B cell (primary cell): ENCODE measurements around the gene NEGR1. TPM values are rescaled to one million over a fixed set of nuclear protein-coding genes. Genes with fewer than 3 reads are reported as not detected.

ENCODE experiments used
- ATAC-seq: fragments of 200-7000 bp; cut with Tn5 transposase; one replicate; pipeline ENCODE4 v1.10.0; 2021; ENCODE audit warnings: low read depth, mild to moderate bottlenecking, moderate number of reproducible peaks, moderate library complexity
- CTCF ChIA-PET: fragments of 350-600 bp; sonication (Branson Sonifier 250); formaldehyde crosslinking; loops from one replicate; lab custom pipeline; 2021; ENCODE audit warnings: antibody characterized with exemption, inconsistent platforms; lab: Charles Lee
- POLR2A ChIA-PET: fragments of 350-600 bp; sonication (Branson Sonifier 250); formaldehyde crosslinking; loops from one replicate; lab custom pipeline; 2021; ENCODE audit warnings: antibody characterized with exemption; lab: Charles Lee
- DNase-seq: peaks from one replicate; pipeline ENCODE4 v3.0.0; 2013
- H2AFZ ChIP-seq: 2 replicates; pipeline ENCODE4 v1.6.1; 2012; ENCODE audit warnings: mild to moderate bottlenecking, low read depth, low read length; ENCODE audit not compliant: insufficient read depth, poor library complexity, severe bottlenecking
- H3K27ac ChIP-seq, 2 donors: 1 replicate in 1 of 2; 2 replicates in 1 of 2; pipeline ENCODE4 v1.5.1; 2012 to 2013; ENCODE audit warnings: low read length in 2 of 2, mild to moderate bottlenecking in 2 of 2, moderate library complexity in 1 of 2
- H3K27me3 ChIP-seq, 4 experiments: fragments of 200-600 bp in 1 of 4; sonication (generic) in 1 of 4; replicated peaks in 1 of 4; 1 replicate in 2 of 4; 2 replicates in 2 of 4; pipeline versions ENCODE4 v1.6.1 to v1.7.0; 2013 to 2016; ENCODE audit warnings: low read length in 3 of 4, mild to moderate bottlenecking in 2 of 4, mixed read lengths in 1 of 4, moderate library complexity in 1 of 4; ENCODE audit not compliant: insufficient read depth in 4 of 4, control insufficient read depth in 3 of 4; ENCODE audit errors: control extremely low read depth in 1 of 4
- H3K36me3 ChIP-seq, 2 experiments: replicated peaks in 1 of 2; 1 replicate in 1 of 2; 2 replicates in 1 of 2; pipeline versions ENCODE4 v1.6.1 to v1.7.1; 2013; ENCODE audit warnings: low read length in 1 of 2; ENCODE audit not compliant: insufficient read depth in 2 of 2, control insufficient read depth in 1 of 2; ENCODE audit errors: control extremely low read depth in 1 of 2, extremely low read depth in 1 of 2
- H3K4me1 ChIP-seq, 2 donors: fragments of 200-600 bp in 1 of 2; sonication (generic) in 1 of 2; 1 replicate in 1 of 2; 2 replicates in 1 of 2; pipeline versions ENCODE4 v1.5.1 to v1.6.1; 2013 to 2017; ENCODE audit warnings: low read length in 2 of 2; ENCODE audit not compliant: control insufficient read depth in 2 of 2, insufficient read depth in 2 of 2
- H3K4me2 ChIP-seq: replicated peaks from 2 replicates; pipeline ENCODE3; 2012; ENCODE audit warnings: mild to moderate bottlenecking, low read depth, low read length; ENCODE audit not compliant: poor library complexity, severe bottlenecking
- H3K4me3 ChIP-seq, 5 experiments: fragments of 200-600 bp in 1 of 5; sonication (generic) in 1 of 5; 1 replicate in 3 of 5; 2 replicates in 2 of 5; pipeline versions ENCODE4 v1.5.1 to v1.7.0; 2011 to 2016; ENCODE audit warnings: low read length in 4 of 5, mild to moderate bottlenecking in 4 of 5, low read depth in 2 of 5, control low read depth in 1 of 5, moderate library complexity in 1 of 5; ENCODE audit not compliant: insufficient read depth in 1 of 5; ENCODE audit errors: control extremely low read depth in 1 of 5, extremely low read depth in 1 of 5
- H3K79me2 ChIP-seq: fragments of 200-600 bp; sonication (generic); one replicate; pipeline ENCODE4 v1.6.0; 2016; ENCODE audit warnings: low read length; ENCODE audit not compliant: control insufficient read depth, insufficient read depth
- H3K9ac ChIP-seq: fragments of 200-600 bp; sonication (generic); 2 replicates; pipeline ENCODE4 v1.6.1; 2017; ENCODE audit warnings: mild to moderate bottlenecking, low read length, moderate library complexity
- H3K9me3 ChIP-seq, 3 donors: one replicate each; pipeline versions ENCODE4 v1.6.1 to v1.7.1; 2013; ENCODE audit warnings: low read length in 2 of 3; ENCODE audit not compliant: control insufficient read depth in 2 of 3, insufficient read depth in 1 of 3; ENCODE audit errors: control extremely low read depth in 1 of 3
- H4K20me1 ChIP-seq: 2 replicates; pipeline ENCODE4 v1.6.0; 2012; ENCODE audit warnings: mild to moderate bottlenecking, low read length; ENCODE audit not compliant: insufficient read depth, control insufficient read depth, poor library complexity, severe bottlenecking
- H3K27ac Mint-ChIP-seq: one replicate; pipeline ENCODE4 v1.8.0; 2021; ENCODE audit warnings: mixed read lengths
- H3K27me3 Mint-ChIP-seq: one replicate; pipeline ENCODE4 v1.8.0; 2021; ENCODE audit warnings: mixed read lengths
- H3K4me1 Mint-ChIP-seq: one replicate; pipeline ENCODE4 v1.8.0; 2021; ENCODE audit warnings: mixed read lengths
- H3K4me3 Mint-ChIP-seq: one replicate; pipeline ENCODE4 v1.8.0; 2021; ENCODE audit warnings: mixed read lengths
- H3K9me3 Mint-ChIP-seq: one replicate; pipeline ENCODE4 v1.8.0; 2022; ENCODE audit warnings: mixed read lengths; ENCODE audit not compliant: insufficient read depth
- CTCF ChIP-seq: fragments of 200-600 bp; IDR thresholded peaks from one replicate; pipeline ENCODE4 v1.8.0; 2022; ENCODE audit warnings: antibody characterized with exemption, mild to moderate bottlenecking
- EZH2 ChIP-seq: IDR thresholded peaks from 2 replicates; pipeline ENCODE4 v1.6.1; 2012; ENCODE audit warnings: borderline replicate concordance, low read depth, mild to moderate bottlenecking, moderate library complexity, low read length; ENCODE audit not compliant: insufficient read depth, poor library complexity, severe bottlenecking
- WGBS: methylation state at CpG from one replicate; pipeline ENCODE4 v1.1.5; 2013; ENCODE audit warnings: missing lambda C conversion rate; ENCODE audit not compliant: insufficient coverage; 5-methylcytosine and 5-hydroxymethylcytosine counted together
- intact Hi-C: fragments of 100-400 bp; cut with micrococcal nuclease; formaldehyde crosslinking; loops from one replicate; pipeline ENCODE4 v1.10.0; 2022
- polyA plus RNA-seq: library from polyadenylated mRNA; depleted of rRNA; stranded (reverse); fragments of >200 nt; gene quantifications from 2 replicates; pipeline ENCODE4 v1.2.3, GENCODE V29; 2012
- total RNA-seq, 2 donors: library from RNA; stranded (reverse); fragments of 120-200 nt in 1 of 2; gene quantifications; 1 replicate in 1 of 2; 2 replicates in 1 of 2; pipeline versions ENCODE4 v1.2.3 to v1.2.4, GENCODE V29; 2013 to 2022

NEGR1 gene
- total and polyA plus RNA-seq, 2 donors (not counting 1 experiment from before 2014, with no cell fraction given): 0.01 TPM; not detected in 1

- WGBS: no CpG with 5 or more reads among the region's 1 CpG
- Mint-ChIP-seq H3K4me3 (no peak overlapping the region), H3K27me3 (no peaks in the 10 kb centered on the region), H3K4me1 (no peaks in the 10 kb centered on the region), H3K27ac (no peak overlapping the region), H3K9me3 (peaks cover 5% of the 10 kb centered on the region)
- DNase-seq (no peak), ATAC-seq (no peak)
- Histone ChIP-seq H3K4me3 (no peak overlapping the region), H4K20me1 (no peaks in the 10 kb centered on the region), H3K27me3 (no peaks in the 10 kb centered on the region), H3K9me3 (peaks cover 4 to 10% (median 6%) of the 10 kb centered on the region in 3 donors), H2AFZ (no peak overlapping the region), H3K79me2 (no peaks in the 10 kb centered on the region), H3K9ac (no peak overlapping the region), H3K36me3 (no peaks in the 10 kb centered on the region), H3K4me2 (no peak overlapping the region), H3K4me1 (no peaks in the 10 kb centered on the region), H3K27ac (no peak overlapping the region)
- ChIA-PET CTCF (no interaction called here), POLR2A (no interaction called here)
- intact Hi-C loops: no loop called here
- no peak for TF ChIP-seq EZH2
- TF ChIP-seq CTCF: no peak
These were observed 671.9 kb downstream of the NEGR1 start for GRCh38 chr1:71610476-71610875.

GRCh38 chr1:71603044-71603776 lies 679.1 kb downstream of the NEGR1 start:
- H3K36me3 ChIP-seq: no peaks in the 10 kb centered on the region
- ChIA-PET POLR2A (no interaction called here), CTCF (no interaction called here)
- H2AFZ ChIP-seq: no peak overlapping the region
- H3K9ac ChIP-seq: no peak overlapping the region
- H3K27ac ChIP-seq: no peak overlapping the region
- no peaks in the 10 kb centered on the region for H4K20me1 ChIP-seq
- DNase-seq: no peak
- no peaks in the 10 kb centered on the region for H3K27me3 ChIP-seq
- peak overlapping the region; percentile 1 for H3K4me2 ChIP-seq
- H3K27me3 Mint-ChIP-seq: no peaks in the 10 kb centered on the region
- intact Hi-C loops: no loop called here
- no peaks in the 10 kb centered on the region for H3K79me2 ChIP-seq
- no peak overlapping the region for H3K4me3 ChIP-seq
- ATAC-seq: no peak
- no peak overlapping the region for H3K27ac Mint-ChIP-seq
- H3K9me3 Mint-ChIP-seq: peaks cover 8% of the 10 kb centered on the region
- no CpG with 5 or more reads among the region's 3 CpGs for WGBS
- TF ChIP-seq EZH2: no peak
- TF ChIP-seq CTCF: no peak
- peaks cover 4 to 14% of the 10 kb centered on the region in 2 donors for H3K4me1 ChIP-seq
- no peaks in the 10 kb centered on the region for H3K9me3 ChIP-seq
- H3K4me3 Mint-ChIP-seq: no peak overlapping the region
- H3K4me1 Mint-ChIP-seq: peaks cover 22% of the 10 kb centered on the region
